GM20000 (cell line): ENCODE data around the gene PRSS36.
"Not testable (repeated sequence)": the region's sequence is repeated elsewhere in the genome, so short reads cannot be mapped to it uniquely, and the experiment has no call there.

Experiments
- DNase-seq: peaks from one replicate; pipeline ENCODE4 v3.0.0; 2012; ENCODE audit warnings: low spot score
- CTCF ChIP-seq: IDR thresholded peaks from 2 replicates; pipeline ENCODE4 v1.5.1; 2012; ENCODE audit warnings: mild to moderate bottlenecking, control low read depth; ENCODE audit errors: extremely low read depth, missing control alignments

The PRSS36 gene

GRCh38 chr16:31149894-31150890 is at the start of gene PRSS36:
TSS of gene PRSS36 (minus strand) at chr16:31150066. CDS start at chr16:31150035, 31 bp downstream.
- DNase-seq = no peak
- TF ChIP-seq CTCF = no peak

DNA sequence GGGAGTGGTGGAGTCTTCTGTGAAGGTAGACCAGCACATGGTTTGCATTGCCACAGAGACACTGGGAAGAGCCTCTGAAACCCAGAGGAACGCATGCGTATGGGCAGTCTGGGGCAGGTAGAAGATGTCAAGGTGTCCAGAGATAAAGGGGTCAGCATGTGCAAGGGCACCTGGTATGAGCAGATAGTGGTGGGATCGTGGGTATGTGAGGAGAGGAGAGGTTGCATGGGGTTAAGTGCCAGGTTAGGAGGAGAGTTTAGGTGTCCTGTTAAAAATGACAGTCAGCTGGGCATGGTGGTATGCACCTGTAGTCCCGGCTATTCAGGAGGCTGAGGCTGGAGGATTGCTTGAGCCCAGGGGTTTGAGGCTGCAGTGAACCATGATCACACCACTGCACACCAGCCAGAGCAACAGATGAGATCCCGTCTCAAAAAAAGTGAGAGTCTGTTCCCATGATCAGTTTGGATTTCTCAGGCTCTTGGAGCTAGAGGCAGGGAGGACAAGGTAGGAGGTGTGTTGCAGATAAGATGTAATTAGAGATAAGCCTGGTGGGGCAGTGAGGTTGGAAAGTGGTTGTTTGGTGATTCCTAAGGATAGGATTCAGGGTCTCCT is 49.7 kb upstream of the PRSS36 start:
- no peak for DNase-seq

GRCh38 chr16:31198207-31198882 is 48.5 kb upstream of the PRSS36 start:
- no peak for TF ChIP-seq CTCF
- DNase-seq = no peak

More for the DNA sequence above, 49.7 kb upstream of the PRSS36 start:
- no peak for TF ChIP-seq CTCF

- no peak for TF ChIP-seq CTCF
Measured at GRCh38 chr16:31196324-31197088, 46.6 kb upstream of the PRSS36 start.

DNA sequence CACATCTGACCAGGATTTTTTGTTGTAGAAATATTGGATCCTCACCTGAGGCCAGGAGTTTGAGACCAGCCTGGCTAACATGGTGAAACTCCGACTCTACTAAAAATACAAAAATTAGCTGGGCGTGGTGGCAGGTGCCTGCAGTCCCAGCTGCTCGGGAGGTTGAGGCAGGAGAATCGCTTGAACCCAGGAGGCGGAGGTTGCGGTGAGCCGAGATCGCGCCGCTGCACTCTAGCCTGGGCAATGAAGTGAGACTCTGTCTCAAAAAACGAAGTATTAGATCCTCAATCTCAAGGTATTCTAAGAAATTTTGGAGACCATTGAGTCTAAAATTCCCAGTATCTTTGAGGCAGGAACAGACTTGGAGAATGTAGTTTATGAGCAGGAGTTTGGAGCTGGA is 46.0 kb upstream of the PRSS36 start:
- not testable (repeated sequence) for DNase-seq

More at GRCh38 chr16:31196324-31197088, 46.6 kb upstream of the PRSS36 start:
- no peak for DNase-seq

- DNase-seq = no peak
- TF ChIP-seq CTCF = no peak
Measured at GRCh38 chr16:31194898-31195297, 45.0 kb upstream of the PRSS36 start.

DNA sequence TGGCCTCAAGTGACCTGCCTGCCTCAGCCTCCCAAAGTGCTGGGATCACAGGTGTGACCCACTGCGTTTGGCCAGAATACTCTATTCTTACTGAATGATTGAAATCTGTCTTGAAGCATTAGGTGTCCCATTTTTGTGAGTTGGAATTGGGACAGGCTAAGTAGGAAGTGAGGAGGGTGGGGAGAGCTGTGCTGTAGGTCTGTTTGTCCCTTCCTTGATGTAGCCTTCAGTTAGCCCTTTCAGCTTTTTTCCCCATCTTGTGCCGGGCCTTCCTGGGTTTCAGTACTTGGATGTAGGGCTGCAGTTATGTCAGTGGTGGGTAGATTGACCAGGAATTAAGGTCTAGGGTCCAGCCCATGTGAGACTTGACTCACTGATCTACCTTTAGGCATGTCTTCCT is 44.0 kb upstream of the PRSS36 start:
- DNase-seq = no peak
- TF ChIP-seq CTCF = no peak
